Fibroblast of gingiva (primary cell): ENCODE results near the gene TNK1.
A peak's percentile ranks its signal among the peaks of the same experiment; 100 is the strongest.
"Not testable (repeated sequence)": the region's sequence is repeated elsewhere in the genome, so short reads cannot be mapped to it uniquely, and the experiment has no call there.

Source experiments
- DNase-seq: peaks from one replicate; pipeline ENCODE4 v3.0.0-alpha.2; 2011; ENCODE audit warnings: low read depth

Gene TNK1

DNA sequence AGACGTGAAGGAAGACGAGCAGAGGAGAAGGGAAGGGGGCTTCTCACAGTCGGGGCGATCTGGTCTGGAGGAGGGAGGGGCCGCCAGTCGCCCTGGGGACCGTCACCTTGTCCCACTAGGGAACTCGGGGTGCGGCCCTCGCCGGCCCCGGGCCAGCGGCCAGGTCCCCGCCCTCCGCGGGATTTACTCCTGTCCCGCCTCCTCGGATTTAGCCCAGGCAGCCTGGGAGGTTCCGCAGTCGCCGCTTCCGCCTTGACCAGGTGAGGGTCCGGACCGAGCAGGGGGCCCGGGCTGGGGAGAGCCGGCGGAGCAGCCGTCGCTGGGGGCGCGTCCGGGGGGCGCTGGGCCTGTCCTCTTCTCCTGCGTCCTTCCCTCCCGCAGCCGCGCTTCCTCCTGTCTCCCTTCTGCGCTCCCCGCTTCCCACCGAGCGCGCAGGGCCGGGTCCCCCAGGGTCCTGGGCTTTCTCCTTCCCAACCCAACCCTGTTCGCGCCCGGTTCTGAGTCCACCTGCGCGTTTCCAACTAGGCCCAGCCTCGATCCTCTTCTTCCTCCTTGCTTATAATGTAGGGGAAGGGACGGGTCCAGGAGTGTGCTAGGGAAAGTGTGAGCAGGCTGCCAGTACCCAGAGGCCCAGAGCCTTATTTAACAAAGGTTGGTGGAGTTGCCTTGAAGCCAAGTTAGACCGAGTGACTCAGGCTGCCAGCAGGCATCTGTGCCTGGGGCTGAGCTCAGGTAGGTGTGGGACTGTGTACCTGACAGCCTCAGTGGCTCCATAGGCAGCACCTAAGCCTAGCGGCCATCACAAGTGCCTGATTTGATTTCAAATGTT is at the start of gene TNK1:
TNK1 (plus strand) TSS at position 235 of the 829 bp plus-strand sequence. CDS start 1,838 bp downstream, outside the sequence.
- DNase-seq, result no peak

DNA sequence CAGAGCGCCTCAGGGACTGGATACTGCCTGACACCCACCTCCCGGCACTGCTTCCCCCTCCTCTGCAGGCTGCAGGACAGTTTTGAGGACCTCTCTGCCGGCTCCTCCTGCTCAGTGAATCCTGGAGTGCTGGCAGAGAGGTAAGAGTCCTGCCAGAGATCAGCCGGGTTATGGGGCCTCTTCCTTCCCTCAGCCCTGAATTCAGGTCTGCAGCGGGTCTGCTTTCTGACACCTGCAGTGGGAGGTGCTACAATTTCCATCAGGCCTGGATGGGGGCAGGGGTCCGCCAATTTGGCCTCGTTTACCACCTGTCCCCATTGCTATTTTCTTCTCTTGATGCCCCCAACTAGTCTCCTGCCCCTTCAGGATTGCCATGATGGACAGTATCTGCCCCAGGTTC is 48.8 kb upstream of the TNK1 start:
- no peak for DNase-seq

DNA sequence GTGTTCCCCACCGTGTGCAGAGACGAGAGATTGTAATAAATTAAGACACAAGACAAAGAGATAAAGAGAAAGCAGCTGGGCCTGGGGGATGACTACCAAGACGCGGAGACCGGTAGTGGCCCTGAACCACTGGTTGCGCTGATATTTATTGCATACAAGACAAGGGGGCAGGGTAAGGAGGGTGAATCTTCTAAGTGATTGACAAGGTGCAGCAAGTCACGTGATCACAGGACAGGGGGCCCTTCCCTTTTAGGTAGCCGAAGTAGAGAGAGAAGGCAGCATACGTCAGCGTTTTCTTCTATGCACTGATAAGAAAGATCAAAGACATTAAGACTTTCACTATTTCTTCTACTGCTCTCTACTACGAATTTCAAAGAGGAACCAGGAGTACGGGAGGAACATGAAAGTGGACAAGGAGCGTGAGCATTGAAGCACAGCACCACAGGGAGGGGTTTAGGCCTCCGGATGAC is 48.3 kb upstream of the TNK1 start:
- not testable (repeated sequence) for DNase-seq

DNA sequence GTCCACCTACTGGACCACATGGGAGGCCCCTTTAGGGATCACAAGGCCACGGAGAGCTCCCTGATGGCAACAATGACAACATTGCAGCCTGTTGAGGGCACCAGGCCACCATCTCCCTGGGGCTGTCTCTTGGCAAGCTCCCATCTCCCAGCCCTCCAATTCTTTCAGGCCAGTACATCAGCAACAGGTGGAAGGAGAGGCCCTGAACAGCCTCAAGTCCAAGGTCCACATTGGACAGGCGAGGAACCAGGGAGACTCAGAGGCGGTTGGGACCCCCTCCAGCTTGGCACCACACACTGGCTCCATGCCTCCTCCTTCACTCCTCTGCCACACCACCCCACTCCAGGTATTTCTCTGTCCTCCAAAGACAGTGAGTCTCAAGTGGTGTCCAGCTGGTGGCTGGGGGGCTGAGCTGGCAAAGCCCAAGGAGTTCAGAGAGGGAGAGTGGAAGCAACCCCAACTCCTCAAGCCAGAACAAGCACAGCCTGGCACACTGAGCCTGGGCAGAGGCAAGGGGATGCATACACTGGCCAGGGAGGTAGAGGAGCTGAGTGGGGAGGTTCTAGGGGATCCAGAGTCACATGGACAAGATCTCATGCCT is 45.9 kb upstream of the TNK1 start:
- DNase-seq, result no peak

DNA sequence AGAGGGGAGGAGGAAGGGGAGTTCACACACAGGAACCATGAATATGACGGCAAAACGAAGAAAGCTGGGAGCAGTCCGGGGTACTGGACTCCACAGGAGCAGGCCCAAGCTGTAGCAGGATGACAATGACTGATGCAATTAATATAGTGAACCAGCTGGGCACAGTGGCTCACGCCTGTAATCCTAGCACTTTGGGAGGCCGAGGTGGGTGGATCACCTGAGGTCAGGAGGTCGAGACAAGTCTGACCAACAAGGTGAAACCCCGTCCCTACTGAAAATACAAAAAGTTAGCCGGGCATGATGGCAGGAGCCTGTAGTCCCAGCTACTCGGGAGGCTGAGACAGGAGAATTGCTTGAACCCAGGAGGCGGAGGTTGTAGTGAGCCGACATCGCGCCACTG is 45.1 kb upstream of the TNK1 start:
- DNase-seq, result not testable (repeated sequence)

DNA sequence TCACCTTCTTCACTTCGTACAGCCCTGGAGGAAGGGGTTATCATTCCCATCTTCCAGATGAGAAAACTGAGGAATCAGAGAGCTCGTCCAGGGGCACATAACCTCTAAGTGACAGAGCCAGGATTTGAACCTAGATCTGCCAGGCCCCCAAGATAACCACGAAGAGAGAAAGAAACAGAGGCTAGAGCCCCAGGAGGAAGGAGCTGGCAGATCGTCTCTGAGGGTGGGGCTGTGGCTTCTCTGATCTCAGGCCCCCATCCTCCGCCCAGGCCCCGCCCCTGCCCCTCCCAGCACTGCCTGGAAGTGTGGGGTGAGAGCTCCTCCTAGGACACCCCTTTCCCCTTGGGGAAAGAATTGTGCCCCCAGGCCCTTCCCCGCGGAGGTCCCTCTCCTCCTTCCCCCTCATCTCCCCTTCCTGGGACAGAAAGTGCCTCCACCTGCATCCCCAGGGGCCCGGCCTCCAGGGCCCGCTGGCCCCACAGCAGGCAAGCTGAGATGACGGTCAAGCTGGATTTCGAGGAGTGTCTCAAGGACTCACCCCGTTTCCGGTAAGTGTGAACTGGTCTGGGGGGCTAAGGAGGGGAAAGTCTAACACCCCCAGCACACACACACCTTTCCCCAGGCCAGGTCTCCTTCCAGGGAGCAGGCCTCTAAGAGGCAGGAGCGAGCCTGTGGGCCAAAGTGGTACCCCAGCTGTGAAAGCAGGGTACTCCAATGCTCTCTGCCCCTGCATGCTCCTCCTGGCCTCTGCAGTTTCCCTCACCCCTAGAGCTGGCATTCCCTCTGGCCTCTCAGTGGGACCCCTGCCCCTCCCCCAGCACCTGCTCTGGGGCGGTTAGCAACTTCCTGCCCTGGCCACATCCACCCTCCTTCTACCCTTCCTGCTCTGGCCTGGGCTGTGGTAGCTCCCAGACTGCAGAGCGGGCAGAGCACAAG is 44.4 kb upstream of the TNK1 start, which contains the start of gene ACAP1:
ACAP1 (plus strand) TSS at position 290 of the 936 bp plus-strand sequence; CDS start at position 496, 206 bp downstream.
- no peak for DNase-seq

DNA sequence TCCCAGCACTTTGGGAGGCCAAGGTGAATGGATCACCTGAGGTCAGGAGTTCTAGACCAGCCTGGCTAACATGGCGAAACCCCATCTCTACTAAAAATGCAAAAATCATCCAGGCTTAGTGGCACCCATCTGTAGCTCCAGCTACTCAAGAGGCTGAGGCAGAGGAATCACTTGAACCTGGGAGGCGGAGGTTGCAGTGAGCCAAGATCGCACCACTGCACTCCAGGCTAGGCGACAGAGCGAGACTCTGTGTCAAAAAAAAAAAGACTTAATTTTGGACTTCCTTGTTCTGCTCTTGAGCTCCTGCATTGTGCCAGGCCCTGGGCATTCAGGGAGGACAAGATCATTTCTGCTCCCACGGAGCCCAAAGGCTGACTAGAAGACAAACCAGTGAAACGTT is 43.3 kb upstream of the TNK1 start:
- not testable (repeated sequence) for DNase-seq

DNA sequence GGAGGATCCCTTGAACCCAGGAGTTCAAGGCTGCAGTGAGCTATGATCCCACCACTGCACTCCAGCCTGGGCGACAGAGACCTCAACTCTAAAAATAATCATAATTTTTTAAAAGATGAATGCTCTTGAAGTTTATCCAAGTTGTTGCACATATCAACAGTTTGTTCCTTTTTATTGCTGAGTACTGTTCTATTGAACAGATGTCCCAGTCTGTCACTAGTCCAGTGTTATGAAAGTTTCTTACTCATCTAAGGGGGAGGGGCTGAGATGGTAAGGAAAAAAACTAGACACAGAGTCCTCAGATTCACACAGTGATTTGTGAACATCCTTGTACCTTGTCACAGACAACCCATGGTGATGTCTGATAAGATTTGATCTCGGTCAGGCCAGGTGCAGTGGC is 40.7 kb upstream of the TNK1 start:
- DNase-seq, result no peak

DNA sequence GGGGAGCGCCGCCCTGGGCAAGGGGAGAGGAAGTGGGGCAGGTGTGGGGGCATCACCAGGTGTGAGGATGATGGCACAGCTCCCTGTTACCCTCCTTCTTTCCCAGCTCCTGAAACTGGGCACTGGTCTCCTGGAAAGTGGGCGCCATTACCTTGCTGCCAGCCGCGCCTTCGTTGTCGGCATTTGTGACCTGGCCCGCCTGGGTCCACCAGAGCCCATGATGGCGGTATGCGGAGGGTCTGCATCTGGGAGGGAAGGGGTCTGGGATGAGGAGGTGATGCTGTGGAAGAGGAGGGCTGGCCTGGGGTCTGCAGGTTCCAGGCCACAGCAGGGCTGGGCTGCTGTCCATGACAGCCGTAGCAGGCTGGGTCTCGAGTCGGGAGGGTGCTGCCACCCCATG is 39.0 kb upstream of the TNK1 start:
- no peak for DNase-seq

DNA sequence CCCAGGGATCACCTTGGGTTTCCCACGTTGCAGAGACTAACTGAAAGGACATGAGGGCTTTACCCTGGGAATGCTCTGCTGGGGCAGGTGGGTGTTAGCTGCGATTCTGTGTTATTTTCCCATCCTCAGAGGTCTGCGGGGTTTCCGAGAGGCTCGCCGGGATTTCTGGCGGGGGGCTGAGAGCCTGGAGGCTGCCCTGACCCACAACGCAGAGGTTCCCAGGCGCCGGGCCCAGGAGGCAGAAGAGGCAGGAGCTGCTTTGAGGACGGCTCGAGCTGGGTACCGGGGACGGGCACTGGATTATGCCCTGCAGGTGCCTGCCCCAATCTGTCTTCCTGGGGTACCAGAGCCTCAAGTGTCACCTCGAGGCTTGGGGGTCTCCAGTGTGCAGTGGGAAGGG is 37.6 kb upstream of the TNK1 start:
- DNase-seq, result no peak

DNA sequence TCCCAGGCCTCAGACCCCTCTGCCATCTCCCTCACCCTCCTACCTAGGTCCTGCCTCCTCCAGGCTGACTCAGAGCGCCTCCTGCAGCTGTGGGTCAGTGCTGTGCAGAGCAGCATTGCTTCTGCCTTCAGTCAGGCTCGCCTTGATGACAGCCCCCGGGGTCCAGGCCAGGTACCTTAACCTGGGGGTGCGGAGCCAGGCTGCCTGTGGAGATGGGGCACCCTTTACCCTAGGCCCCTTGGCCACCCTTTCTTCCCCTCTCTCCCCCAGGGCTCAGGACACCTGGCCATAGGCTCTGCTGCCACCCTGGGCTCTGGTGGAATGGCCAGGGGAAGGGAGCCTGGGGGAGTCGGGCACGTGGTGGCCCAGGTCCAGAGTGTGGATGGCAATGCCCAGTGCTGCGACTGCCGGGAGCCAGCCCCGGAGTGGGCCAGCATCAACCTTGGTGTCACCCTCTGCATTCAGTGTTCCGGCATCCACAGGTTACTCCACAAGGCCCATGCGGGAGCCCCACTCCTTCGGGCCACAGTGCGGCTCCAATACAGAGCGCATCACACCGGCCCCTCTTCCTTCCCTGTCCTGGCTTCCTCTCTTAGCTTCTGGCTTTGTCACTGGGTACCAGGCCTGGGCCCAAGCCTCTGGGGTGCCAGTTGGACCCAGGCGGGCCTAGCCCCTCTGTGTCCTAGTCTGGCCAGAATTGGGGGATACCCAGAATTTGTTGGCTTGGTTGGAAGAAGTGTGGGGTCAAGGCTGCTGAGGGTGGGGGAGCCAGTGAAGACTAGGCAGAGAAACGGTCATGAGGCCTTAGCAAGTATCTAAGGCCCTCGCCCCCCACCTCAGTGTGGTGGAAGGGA is 33.9 kb upstream of the TNK1 start:
- no peak for DNase-seq

DNA sequence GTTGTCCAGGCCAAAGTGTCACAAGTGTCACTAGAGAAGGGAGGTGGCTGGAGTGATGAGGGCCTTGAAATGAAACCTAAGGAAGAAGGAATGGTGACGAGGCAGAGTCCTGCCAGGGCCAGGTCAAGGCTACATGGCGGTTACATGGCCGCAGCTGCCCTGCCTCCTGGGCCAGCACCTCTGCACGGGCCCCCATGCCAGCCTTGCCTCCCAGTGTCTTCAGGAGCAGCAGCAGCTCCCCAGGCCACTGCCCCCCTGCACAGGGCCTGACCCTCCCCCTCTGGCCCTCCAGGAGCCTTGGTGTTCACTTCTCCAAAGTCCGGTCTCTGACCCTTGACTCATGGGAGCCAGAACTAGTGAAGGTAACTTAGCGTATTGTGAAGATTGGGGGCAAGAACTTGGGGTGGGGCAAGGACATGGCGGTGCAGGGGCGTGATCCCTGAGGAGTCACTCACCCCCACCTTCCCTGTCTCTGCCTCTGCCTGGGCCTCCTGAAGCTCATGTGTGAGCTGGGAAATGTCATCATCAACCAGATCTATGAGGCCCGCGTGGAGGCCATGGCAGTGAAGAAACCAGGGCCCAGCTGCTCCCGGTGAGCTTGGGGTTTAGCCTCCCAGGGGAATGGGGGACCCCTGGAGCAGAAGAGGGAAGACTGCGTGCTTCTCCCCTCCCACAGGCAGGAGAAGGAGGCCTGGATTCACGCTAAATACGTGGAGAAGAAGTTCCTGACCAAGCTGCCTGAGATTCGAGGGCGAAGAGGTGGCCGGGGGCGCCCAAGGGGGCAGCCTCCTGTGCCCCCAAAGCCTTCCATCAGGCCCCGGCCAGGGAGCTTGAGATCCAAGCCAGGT is 33.0 kb upstream of the TNK1 start:
- no peak for DNase-seq

DNA sequence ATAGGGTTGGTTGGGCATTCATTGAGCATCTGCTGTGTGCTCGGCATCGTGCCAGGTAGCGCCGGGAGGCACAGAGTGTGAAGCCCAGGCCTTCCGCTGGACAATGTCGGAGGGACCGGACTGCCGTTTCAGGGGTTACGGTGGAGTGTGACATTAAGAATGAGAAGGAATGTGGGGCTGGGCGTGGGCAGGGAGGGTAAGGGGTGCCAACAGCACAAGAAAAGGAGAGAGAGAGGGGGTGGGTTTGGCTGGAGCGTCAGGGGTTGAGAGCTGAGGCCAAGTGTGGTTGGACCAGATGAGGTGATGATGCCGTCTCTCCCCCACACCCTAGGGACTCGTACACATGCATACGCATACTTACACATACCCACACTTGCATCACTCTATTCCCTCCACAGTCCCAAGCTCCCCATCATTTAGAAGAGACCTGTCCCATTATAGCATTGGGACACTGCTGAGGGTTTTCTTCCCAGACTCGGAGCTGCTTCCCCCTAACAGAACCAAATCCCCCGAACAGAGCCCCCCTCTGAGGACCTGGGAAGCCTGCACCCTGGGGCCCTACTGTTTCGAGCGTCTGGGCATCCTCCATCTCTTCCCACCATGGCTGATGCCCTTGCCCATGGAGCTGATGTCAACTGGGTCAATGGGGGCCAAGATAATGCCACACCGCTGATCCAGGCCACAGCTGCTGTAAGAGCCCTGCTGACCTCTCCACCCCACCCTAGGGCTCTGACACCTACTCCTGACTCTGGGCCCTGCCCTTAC is 32.2 kb upstream of the TNK1 start:
- peak; percentile 53 for DNase-seq

DNA sequence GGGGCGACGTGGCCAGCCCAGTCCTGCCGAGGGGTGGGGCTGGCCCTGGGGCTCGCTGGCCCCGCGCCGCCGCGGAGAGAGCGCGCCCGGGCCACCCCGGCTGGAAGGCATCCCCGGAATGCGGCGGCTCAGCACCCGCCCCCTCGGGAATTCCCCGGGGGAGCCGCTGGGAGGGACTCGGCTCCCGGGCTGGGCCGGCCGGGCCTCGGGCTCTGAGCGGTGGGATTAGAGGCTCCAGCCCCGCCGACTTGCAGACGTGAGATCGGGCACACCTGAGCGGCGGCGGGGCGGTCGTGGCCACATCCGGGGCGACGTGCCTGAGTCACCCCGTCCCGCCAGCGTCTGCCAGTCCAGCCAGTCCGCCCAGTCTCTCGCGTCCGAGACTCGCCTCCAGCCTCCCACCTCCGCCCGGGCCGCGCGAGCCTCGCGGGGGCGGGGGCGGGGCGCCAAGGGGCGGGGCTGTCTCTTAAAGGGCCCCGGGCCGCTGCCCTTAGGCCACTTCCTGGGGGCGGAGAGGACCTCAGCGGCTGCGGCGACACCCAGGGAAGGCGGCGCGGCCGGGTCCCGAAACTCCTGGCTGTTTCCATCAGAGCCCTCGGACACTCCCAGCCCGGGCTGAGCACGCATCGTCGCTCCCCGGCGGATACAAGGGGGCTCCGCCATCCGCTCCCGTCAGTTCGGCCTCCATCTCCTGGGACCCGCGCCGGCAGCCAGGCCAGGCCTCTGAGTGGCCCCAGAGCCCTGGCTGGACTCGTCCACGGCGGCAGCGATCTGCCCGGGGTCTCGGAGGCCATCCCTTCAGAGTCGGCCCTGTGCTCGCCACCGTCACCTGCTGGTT is 29.0 kb upstream of the TNK1 start, which contains the start of gene KCTD11:
KCTD11 (plus strand) TSS at position 498 of the 838 bp plus-strand sequence.
- peak; percentile 93 for DNase-seq

DNA sequence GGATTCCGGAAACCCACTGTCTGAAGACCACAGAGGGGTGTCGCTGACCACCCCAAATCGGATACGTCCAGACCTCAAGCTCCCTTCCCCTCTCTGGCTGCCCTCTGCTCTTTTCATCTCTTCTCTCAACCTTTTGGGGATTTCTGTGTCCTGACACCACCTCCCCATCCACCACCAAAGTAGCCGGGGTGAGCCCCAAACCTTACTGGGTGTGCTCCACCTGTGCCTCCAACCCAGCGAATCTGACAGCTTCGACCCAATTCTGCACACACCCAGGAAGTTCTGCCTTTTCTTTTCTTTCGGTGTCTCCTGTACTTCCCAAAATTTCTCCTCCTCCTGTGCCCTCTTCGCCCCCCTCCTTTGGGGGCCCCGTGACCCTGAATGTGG is 28.4 kb upstream of the TNK1 start:
- no peak for DNase-seq

DNA sequence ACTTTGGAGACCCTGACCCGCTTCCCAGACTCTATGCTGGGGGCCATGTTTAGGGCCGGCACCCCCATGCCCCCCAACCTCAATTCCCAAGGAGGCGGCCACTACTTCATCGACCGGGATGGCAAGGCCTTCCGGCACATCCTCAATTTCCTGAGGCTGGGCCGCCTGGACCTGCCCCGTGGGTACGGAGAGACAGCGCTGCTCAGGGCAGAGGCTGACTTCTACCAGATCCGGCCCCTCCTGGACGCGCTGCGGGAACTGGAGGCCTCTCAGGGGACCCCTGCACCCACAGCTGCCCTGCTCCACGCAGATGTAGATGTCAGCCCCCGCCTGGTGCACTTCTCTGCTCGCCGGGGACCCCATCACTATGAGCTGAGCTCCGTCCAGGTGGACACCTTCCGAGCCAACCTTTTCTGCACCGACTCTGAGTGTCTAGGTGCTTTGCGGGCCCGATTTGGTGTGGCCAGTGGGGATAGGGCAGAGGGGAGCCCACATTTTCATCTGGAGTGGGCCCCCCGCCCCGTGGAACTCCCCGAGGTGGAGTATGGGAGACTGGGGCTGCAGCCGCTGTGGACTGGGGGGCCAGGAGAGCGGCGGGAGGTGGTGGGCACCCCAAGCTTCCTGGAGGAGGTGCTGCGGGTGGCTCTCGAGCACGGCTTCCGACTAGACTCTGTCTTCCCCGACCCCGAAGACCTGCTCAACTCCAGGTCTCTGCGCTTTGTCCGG is 27.8 kb upstream of the TNK1 start:
- no peak for DNase-seq

DNA sequence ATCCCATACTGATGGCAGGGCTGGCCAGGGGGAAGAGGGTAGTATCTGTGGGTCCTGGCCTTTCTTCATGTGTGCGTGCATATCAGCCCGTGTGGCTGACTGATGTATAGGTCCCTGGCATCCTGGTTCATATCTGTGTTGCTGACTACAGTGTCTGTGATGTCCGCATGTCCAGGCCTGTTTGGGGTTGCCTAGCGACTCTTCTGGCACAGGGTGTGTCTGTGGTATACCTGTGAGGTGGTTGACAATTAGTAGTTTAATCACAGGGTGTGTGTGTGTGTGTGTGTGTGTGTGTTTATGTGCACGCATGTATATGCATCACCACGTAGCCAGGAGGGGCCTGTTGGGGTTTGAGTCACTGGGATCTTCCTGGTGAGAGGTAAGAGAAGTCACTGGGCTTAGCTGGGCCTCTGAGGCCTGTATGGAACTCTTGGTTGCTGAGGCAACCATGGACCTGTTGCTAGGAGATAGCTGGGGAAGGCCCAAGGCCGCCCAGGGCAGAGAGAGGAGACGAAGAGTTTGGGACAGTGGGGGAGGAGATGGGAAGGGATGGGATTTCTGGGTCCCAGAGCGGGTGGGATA is 26.5 kb upstream of the TNK1 start:
- DNase-seq, result peak; percentile 32

DNA sequence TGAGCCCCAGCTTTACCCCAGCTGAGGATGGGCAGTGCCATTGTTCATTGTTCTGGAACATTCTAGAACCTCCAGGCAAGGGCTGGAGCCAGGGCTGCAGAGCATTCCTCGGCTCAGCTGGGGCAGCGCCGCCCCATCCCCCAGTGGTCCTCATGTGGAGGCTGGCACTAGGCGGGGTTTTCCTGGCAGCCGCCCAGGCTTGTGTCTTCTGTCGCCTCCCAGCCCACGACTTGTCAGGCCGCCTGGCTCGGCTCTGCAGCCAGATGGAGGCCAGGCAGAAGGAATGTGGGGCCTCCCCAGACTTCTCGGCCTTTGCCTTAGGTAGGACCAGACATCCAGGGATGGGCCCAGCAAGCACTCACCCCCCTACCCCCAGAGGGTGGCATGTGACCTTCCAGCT is 25.8 kb upstream of the TNK1 start, which contains the start of gene TMEM95:
TMEM95 (plus strand) TSS at position 104 of the 400 bp plus-strand sequence; CDS start at position 153, 49 bp downstream.
- DNase-seq, result peak; percentile 51
